Measurements from ENCODE around the gene TMEM117.
"Not testable (repeated sequence)": the region's sequence is repeated elsewhere in the genome, so short reads cannot be mapped to it uniquely, and the experiment has no call there.

DNA sequence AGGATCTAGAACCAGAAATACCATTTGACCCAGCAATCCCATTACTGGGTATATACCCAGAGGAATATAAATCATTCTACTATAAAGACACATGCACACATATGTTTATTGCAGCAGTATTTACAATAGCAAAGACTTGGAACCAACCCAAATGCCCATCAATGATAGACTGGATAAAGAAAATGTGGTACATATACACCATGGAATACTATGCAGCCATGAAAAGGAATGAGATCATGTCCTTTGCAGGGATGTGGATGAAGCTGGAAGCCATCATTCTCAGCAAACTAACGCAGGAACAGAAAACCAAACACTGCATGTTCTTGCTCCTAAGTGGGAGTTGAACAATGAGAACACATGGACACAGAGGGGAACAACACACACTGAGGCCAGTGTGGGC lies 414.6 kb downstream of the TMEM117 start:
- TF ChIP-seq POLR2A (IDR thresholded peaks at IDR 0.05; ENCODE audit: extremely low read depth, insufficient read length): not testable (repeated sequence)
- TF ChIP-seq, protein P1, sequence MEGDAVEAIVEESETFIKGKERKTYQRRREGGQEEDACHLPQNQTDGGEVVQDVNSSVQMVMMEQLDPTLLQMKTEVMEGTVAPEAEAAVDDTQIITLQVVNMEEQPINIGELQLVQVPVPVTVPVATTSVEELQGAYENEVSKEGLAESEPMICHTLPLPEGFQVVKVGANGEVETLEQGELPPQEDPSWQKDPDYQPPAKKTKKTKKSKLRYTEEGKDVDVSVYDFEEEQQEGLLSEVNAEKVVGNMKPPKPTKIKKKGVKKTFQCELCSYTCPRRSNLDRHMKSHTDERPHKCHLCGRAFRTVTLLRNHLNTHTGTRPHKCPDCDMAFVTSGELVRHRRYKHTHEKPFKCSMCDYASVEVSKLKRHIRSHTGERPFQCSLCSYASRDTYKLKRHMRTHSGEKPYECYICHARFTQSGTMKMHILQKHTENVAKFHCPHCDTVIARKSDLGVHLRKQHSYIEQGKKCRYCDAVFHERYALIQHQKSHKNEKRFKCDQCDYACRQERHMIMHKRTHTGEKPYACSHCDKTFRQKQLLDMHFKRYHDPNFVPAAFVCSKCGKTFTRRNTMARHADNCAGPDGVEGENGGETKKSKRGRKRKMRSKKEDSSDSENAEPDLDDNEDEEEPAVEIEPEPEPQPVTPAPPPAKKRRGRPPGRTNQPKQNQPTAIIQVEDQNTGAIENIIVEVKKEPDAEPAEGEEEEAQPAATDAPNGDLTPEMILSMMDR (IDR thresholded peaks at IDR 0.05; ENCODE audit: low read depth, low read length): not testable (repeated sequence)

Data from NB4 (cell line).